ENCODE data around the gene UGT1A5.

Gene UGT1A5

DNA sequence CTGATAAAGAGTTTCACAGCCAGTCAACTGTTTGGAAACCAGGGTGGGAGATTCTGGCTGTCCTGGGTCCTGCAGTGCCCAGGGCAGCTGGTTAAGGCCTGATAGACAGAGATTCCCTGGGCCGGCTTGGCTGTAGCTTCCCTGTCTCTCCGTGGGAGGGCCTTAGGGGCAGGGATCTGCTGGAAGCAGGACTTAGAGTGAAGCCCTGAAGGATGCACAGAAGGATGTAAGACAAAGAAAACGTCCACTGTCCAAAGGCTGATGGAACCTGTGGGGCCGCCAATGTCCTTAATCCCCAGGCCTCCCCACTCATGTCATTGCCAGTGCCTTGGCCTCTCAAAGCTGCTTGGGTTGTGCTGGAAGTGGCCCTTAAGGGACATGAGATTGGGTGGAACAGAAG lies 98.4 kb downstream of the UGT1A5 start:
- DNase-seq: no peak

DNA sequence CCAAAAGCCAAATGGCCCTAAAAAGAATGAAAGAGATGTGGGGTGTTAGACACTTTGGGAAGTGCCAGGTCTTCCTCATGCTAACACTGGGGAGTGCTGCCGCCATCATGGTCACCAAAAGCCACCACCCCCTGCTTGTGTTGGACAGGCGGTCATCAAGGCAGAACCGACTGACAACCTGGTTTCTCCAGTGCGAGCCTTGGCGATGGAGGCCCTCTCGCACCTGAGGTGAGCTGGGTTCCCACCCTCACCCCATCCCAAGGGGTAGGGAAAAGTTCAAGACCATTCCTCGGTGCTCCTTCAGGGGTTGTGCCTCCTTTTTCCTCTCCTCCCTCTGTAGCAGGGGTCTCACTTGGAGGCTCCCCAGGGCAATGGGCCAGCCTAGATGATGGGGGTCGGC lies 99.0 kb downstream of the UGT1A5 start:
- DNase-seq: no peak

DNA sequence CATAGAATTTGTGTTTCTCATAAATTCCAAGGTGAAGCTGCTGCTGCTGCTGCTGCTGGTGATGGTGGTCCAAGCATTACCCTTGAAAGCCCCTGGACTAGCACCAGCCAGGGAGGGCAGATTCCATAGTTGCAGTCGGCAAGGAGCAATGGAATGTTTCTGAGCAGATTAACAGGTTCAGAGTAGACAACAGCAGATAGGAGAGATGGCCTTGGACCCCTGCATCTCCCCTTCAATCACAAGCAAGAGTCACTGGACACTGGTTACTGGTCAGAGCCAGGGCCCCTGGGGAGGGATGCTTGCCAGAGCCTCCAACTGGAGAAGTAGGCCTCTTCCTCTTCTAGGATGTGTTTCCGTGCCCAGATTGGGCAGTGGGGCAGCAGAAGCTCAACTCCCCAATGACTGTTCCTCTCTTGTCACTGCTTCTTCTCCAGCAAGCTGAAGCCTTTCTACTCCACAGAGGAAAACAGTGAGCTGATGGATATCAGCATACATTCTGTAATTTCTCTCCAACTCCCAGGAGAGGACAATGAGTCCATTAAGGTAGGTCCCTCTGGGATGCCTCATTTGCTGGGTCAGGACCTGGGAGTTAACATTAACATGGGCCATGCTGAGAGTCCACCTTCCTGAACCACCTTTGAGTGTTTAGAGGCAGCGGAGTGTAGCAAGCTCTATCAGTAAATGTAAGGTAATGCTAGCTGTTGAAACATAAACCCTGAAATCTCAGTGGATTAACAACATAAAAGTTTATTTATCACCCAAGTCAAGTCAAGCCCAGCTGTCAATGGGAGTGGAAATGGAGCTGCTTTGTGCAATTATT lies 100.7 kb downstream of the UGT1A5 start:
- no peak for DNase-seq

DNA sequence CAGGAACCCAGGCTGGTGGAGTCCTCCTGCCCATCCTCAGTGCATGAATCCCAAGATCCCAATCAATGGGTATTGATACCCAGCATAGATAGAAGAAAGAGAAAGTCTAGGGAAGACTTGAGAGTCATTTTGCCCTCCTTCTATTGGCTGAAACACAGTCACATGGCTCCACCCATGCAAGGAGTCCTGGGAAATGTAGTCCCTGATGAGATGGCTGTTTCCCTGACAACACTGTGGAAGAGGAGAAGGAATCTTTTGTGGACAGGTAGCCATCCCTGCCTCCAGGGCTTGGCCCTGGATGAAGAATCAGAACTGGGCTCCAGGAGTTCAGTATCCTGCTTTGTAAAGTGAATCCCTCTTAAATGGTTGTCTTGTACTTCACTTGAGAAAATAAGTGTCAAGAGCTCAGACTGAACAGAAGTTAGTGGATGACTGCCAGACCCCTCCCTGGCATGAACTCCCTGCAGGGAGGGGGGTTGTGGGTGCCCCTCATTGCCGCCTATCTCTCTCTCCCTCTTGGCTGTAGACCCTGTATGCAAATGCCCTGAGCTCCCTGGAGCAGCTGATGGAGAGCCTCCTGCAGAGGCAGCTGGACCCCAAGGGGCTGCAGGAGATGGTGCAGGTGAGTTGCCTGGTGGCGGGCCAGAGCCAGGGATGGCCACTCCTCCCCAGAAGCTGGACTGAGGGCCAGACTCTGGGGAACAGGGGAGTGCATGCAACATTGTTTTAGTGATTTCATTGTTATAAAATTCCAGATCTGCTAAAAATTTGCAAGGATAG lies 101.5 kb downstream of the UGT1A5 start:
- DNase-seq: no peak

DNA sequence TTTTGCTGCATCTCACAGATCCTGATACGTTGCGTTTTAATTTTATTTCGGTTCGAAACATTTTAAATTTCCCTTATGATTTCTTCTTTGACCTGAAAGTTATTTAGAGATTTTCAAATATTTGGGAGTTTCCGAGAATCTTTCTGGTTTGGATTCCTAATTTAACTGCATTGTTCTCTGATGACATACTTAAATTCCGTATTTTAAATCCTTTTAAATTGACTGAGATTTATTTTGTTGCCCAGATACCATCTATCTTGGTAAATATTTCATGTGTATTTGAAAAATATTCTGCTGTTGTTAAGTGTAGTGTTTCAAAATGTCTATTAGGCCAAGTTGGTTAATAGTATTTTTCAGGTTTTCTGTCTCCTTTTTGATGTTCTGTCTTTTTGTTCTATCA lies 103.2 kb downstream of the UGT1A5 start:
- DNase-seq: no peak

DNA sequence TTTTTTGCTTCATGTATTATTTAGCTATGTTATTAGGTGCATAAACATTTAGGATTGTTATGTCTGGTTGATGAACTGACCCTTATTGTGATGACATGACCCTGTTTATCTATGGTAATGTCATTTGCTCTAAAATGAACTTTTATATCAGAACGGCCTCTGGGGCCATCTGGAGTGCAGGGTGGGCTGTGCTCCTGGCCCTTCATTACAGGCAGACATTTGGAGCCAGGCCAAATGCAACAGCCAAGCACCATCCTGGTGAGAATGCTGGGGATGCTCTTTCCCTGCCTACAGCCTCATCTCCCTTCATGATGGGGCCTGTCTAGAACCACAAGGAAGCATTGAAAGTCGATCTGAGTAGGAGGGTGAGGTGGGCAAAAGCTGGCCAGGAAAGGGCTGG lies 103.6 kb downstream of the UGT1A5 start:
- DNase-seq: no peak

DNA sequence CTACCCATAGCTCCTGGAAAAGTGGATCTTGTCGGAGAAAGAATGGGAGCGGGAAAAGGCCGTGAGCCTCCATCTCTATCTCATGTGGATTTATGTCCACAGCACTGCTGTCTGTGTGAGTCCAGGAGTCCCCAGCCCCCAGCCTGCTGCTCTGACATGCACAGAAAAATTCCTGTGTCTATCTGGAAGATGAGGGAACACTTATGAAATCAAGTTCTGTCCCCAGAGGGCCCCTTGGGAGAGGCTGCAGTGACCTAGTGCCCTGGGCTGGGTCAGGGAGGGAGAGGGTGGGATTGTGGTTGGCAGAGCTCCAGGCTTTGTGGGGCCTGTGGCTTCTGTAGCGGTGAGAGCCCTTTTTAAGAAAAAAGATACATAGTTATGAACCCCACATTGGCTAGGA lies 104.1 kb downstream of the UGT1A5 start:
- DNase-seq: no peak

DNA sequence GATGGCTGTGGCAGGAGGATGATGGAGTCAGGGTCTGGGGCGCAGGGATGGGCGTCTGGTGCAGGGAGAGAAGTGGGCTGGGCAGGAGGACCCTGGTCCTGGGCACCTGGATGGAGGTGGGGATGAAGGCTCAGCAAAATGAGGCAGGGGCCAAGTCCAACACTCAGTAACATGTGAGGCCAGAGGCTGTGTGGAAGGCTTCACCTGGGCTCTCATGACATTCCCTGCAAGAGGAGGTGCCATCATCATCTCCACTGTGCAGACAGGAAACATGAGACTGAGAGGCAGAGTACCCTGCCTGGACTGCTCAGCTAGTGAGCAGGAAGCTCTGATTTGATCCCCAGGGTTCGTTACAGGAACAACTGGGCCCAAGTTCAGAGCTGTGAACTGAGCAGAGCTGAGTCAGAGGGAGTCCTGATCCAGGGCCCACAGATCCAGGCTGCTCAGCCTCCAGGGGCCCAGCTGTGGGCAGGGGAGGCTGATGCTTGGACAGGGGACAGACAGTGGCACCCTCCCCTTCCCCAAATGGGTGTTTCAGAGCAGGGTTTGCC lies 104.7 kb downstream of the UGT1A5 start:
- DNase-seq: no peak

DNA sequence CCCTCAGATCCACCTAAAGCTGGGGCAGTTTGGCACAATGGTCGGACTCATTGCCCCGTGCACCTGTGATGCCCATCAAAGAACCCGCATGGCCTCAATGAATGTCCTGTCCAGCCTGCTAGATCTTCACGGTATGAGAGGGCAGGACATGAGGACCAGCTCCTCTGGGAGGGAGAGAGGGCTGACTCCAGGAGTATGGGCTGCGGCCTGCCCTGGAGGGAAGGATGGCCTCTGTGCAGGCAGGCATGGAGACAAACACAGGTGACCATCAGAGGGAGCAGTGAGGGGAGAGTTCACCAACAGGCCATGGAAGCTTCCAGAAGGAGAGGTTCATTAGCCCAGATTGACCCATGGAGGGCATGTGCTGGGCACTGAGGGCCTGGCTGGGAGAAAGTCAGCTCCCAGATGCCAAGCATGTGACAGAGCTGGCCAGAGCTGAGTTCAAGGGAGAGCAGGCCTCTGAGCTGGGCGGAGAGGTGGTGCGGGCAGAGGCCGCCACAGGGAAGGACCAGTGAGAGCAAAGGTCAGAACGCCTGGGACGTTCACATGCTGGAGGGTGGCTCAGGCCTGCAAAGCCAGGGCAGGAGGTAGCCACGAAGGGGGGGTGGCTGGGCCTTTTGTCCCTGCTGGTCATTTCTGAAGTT lies 105.4 kb downstream of the UGT1A5 start:
- no peak for DNase-seq

DNA sequence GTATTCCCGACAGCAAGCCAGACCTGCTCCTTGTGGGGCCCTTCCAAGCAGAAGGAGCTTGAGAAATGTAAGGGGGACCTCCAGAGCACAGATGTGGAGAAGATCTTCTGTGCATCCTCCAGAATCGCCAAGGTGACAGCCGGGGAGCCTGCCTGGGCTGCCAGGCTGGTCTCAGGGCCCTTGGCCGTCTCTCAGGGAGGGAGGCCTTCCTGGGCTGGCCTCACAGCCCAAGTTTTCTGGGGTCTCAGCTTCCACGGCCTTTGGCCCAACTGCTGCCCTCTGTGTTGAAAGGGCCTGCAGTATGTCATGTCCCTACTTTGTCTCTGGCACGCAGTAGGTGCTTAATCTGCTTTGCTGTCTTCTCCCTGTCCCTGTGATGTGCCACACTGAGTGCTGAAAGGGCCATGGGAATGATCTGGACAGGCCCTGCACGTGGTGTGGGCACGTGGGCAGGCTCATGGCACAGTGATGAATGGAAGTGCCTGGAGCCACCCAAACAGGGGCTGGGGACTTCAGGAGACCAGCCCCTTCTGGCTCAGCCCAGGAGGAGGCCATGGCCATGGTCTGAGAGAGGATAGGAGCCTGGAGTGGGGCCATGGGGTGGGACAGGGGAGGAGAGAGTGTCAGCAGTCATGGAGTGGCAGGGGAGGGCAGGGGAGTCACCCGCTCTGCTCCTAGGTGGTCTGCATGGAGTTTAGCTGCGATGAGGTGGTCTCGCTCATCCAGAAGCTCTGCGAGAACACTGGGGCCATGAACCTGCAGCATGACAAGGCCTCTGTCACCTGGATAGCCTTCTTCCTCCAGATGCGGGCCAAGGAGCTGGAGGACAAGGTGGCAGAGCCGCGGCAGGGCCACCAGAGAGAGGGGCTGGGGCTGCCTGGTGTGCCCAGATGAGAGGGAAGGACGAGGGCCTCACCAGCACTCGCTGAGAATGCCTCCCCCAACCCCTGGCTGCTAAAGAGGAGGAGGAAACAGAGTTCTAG lies 106.2 kb downstream of the UGT1A5 start:
- DNase-seq: no peak

DNA sequence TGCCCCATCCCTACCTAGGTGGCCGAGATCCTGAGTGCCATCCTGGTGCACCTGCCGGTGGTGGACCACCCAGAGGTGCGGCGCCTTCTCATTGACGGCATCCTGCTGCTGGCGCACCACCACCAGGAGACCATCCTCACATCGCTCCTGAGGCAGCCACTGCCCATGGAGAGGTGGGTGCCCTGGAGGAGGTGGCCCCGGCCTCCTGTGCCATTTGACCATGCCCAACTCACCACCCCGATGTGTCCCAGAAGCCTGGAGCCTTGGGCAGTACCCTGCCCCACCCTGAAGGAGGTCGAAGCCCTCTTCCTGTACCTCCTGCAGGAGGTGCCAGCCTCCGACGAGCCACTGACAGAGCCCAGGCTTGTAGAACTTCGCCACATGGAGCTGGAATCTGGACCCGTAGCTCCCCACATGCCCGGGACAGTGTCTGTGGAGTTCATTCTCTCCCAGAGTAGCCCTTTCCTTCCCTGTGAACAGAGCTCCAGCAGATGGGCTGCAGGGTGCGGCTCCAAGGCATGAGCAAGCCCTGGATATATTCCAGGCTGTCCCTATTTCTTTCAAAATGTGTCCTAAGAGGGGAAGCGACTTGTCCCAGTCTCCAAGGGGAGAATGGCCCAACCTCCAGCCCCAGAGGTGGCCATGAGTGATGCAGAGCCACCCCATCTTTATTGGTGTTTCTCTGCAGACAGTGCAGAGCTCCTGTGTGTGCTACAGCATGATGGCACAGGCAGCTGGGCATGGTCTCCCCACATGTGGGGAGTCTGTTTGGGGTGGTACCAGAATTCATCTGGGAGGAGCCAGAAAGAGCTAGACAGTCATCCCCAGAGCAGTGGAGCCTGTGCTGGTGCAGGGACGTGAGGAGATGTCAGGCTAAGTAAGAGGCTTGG lies 107.4 kb downstream of the UGT1A5 start:
- no peak for DNase-seq

DNA sequence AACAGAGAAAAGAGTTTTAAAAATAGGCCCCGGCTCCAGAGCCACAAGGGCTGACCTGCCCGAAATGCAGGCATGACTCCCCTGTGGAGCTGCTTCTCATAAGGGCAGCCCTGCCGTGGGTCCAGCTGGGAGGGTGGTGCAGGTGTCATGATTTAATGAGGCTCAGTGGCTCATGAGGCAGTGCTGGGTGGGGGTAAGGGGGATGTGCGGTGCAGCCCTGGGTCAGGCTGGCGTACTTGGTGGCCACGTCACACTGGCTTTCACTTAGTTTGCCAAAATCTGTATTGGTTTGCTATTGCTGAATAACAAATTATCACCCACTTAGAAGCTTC lies 108.0 kb downstream of the UGT1A5 start:
- no peak for DNase-seq

DNA sequence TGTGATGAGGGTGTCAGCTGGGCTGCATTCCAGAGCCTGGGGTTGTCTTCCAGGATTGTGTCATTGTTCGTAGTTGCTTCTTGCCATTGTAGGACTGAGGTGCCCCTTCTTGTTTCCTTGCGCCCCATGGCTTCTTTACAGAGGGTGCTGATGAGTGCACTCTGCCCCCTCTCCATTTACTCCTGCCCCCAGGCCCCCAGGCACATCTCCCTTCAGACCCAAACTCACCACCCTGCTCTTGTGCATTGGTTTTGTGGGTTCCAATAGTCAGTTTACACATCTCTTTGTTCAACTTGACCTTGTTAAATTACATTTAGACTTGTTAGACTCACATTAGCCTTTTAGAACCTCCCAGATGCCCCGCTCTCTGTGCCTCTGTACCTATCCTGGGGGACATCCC lies 108.5 kb downstream of the UGT1A5 start:
- no peak for DNase-seq

DNA sequence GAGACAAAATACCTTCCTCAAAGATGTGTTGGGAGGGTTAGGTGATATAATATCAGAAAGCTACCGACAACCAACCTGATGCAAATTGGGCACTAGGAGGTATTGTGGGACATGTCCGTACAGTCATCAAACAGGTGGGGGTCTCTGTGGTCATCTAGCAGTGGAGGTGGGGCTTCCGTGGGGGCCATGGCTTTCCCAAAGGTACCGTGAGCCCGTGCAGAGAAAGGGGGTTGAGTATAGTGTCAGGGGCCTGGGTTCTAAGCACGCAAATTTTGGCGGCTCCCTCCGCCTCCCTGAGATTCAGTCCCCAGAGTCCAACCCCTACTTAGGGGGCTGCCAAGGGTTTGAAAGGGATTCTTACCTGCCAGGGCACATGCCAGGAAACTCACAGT lies 109.0 kb downstream of the UGT1A5 start:
- DNase-seq: no peak

DNA sequence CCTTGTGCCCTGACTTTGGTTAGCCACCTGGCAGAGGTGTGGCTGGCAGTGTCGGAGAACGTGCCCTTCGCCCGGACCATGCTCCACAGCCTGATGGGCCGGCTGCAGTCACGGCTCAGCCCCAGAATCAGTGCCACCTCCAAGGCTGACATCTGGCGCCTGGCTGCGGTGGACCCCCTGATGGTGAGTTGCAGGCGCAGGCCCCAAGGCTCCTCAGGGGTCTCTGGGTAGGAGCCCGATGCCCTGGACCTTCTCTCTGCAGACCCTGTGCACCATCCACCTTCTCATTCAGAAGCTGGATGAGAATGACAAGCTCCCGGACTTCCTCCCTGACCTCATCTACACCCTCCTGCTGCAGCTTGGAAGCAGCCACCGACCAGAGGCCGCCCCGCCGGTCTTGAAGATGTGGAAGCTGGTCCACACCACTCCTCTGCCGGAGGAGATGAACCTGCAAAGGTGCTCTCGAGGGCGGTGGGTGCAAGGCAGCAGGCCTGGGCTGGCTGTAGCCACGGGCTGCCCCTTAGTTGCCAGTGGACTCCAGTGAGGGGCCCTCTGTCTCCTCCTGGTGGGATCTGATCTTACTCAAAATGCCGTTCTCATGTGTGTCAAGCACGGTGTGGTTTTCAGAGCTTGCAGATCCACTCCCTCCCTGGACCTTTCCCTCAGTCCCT lies 109.5 kb downstream of the UGT1A5 start:
- DNase-seq: no peak

Measured in SIG-M5 (cell line).